GM23338 (cell line): ENCODE measurements around the gene ANKRD23. TPM values are rescaled to one million over a fixed set of nuclear protein-coding genes. Genes with fewer than 3 reads are reported as not detected.
"Not testable (repeated sequence)": the region's sequence is repeated elsewhere in the genome, so short reads cannot be mapped to it uniquely, and the experiment has no call there.

Experiments used
- ATAC-seq: fragments of 200-7000 bp; cut with Tn5 transposase; 3 replicates; pipeline ENCODE4 v1.9.1; 2020
- DNase-seq: peaks from one replicate; pipeline ENCODE4 v3.0.0-alpha.2; 2015; ENCODE audit warnings: low spot score
- H2AFZ ChIP-seq: fragments of 200-600 bp; sonication (generic); 2 replicates; pipeline ENCODE4 v1.8.0; 2016; ENCODE audit warnings: antibody characterized with exemption, mild to moderate bottlenecking, moderate library complexity
- H3F3A ChIP-seq: fragments of 200-600 bp; sonication (generic); replicated peaks from 2 replicates; pipeline ENCODE4 v1.8.0; 2017; ENCODE audit warnings: antibody characterized with exemption, mixed run types, low read depth
- H3K27ac ChIP-seq: fragments of 200-600 bp; sonication (generic); 2 replicates; pipeline ENCODE4 v1.6.1; 2016; ENCODE audit warnings: low read depth
- H3K27me3 ChIP-seq: fragments of 200-600 bp; sonication (generic); 2 replicates; pipeline ENCODE4 v1.8.0; 2016; ENCODE audit warnings: mild to moderate bottlenecking, mixed run types, moderate library complexity; ENCODE audit not compliant: insufficient read depth
- H3K36me3 ChIP-seq: fragments of 200-600 bp; sonication (generic); 2 replicates; pipeline ENCODE4 v1.8.0; 2016; ENCODE audit warnings: mild to moderate bottlenecking; ENCODE audit not compliant: insufficient read depth
- H3K4me1 ChIP-seq: fragments of 200-600 bp; sonication (generic); 2 replicates; pipeline ENCODE4 v1.8.0; 2016; ENCODE audit warnings: mild to moderate bottlenecking, moderate library complexity; ENCODE audit not compliant: insufficient read depth
- H3K4me2 ChIP-seq: fragments of 200-600 bp; sonication (generic); 2 replicates; pipeline ENCODE4 v1.7.1; 2017; ENCODE audit warnings: mixed run types
- H3K4me3 ChIP-seq: fragments of 200-600 bp; sonication (generic); 2 replicates; pipeline ENCODE4 v1.6.1; 2016; ENCODE audit warnings: mixed run types
- H3K79me2 ChIP-seq: fragments of 200-600 bp; sonication (generic); replicated peaks from 2 replicates; pipeline ENCODE4 v1.8.0; 2017; ENCODE audit warnings: mild to moderate bottlenecking; ENCODE audit not compliant: insufficient read depth
- H3K9me2 ChIP-seq: fragments of 200-600 bp; sonication (generic); 2 replicates; pipeline ENCODE4 v1.8.0; 2017; ENCODE audit not compliant: insufficient read depth
- H4K20me1 ChIP-seq: fragments of 200-600 bp; sonication (generic); replicated peaks from 2 replicates; pipeline ENCODE4 v1.8.0; 2017; ENCODE audit warnings: mild to moderate bottlenecking; ENCODE audit not compliant: insufficient read depth
- H3K27ac Mint-ChIP-seq: 2 replicates; pipeline ENCODE4 v1.8.0; 2020; ENCODE audit warnings: inconsistent platforms, mild to moderate bottlenecking, moderate library complexity, mixed read lengths
- H3K27me3 Mint-ChIP-seq: 3 replicates; pipeline ENCODE4 v1.8.0; 2022; ENCODE audit warnings: low read depth, mild to moderate bottlenecking, moderate library complexity, mixed read lengths, inconsistent platforms; ENCODE audit not compliant: insufficient read depth, poor library complexity
- H3K36me3 Mint-ChIP-seq: 3 replicates; pipeline ENCODE4 v1.8.0; 2021; ENCODE audit warnings: low read depth, mild to moderate bottlenecking, inconsistent platforms, moderate library complexity, mixed read lengths
- H3K4me1 Mint-ChIP-seq: 3 replicates; pipeline ENCODE4 v1.8.0; 2020; ENCODE audit warnings: mild to moderate bottlenecking, inconsistent platforms, mixed read lengths
- H3K4me3 Mint-ChIP-seq: 3 replicates; pipeline ENCODE4 v1.8.0; 2021; ENCODE audit warnings: moderate library complexity, mild to moderate bottlenecking, inconsistent platforms, mixed read lengths
- H3K9me3 Mint-ChIP-seq: 3 replicates; pipeline ENCODE4 v1.8.0; 2020; ENCODE audit warnings: moderate library complexity, mild to moderate bottlenecking, inconsistent platforms, mixed read lengths
- CREB1 ChIP-seq: fragments of 250-450 bp; sonication (Bioruptor Pico); IDR thresholded peaks from 2 replicates; pipeline ENCODE4 v1.5.0; 2020; ENCODE audit warnings: low read depth, mild to moderate bottlenecking, moderate library complexity
- CTCF ChIP-seq, 2 experiments: fragments of 200-600 bp in 1 of 2; sonication (generic) in 1 of 2; conservative IDR thresholded peaks; 2 replicates each; pipeline versions ENCODE4 v1.5.1 to v1.6.1; 2016 to 2017; ENCODE audit warnings: antibody characterized with exemption in 2 of 2, low read depth in 2 of 2, mild to moderate bottlenecking in 2 of 2, moderate library complexity in 1 of 2
- ETS1 ChIP-seq: IDR thresholded peaks from 2 replicates; pipeline ENCODE4 v1.6.1; 2016; ENCODE audit warnings: antibody characterized with exemption
- EZH2 ChIP-seq: fragments of 200-600 bp; sonication (generic); IDR thresholded peaks from one replicate; pipeline ENCODE4 v1.8.0; 2017; ENCODE audit warnings: antibody characterized with exemption, mild to moderate bottlenecking, low read depth; ENCODE audit not compliant: unreplicated experiment
- EZH2phosphoT487 ChIP-seq: fragments of 200-600 bp; sonication (generic); IDR thresholded peaks from one replicate; pipeline ENCODE4 v1.8.1; 2018; ENCODE audit warnings: antibody characterized with exemption; ENCODE audit not compliant: unreplicated experiment
- JUNB ChIP-seq: IDR thresholded peaks from one replicate; pipeline ENCODE4 v1.6.1; 2016; ENCODE audit warnings: antibody characterized with exemption; ENCODE audit not compliant: unreplicated experiment
- NANOG ChIP-seq: IDR thresholded peaks from 2 replicates; pipeline ENCODE4 v1.6.1; 2016; ENCODE audit warnings: antibody characterized with exemption, borderline replicate concordance
- REST ChIP-seq: IDR thresholded peaks from one replicate; pipeline ENCODE4 v1.6.1; 2018; ENCODE audit warnings: antibody characterized with exemption; ENCODE audit not compliant: unreplicated experiment
- STAT1 ChIP-seq: IDR thresholded peaks from one replicate; pipeline ENCODE4 v1.6.1; 2016; ENCODE audit warnings: antibody characterized with exemption; ENCODE audit not compliant: unreplicated experiment
- ZNF114 ChIP-seq: fragments of 250-450 bp; sonication (Bioruptor Pico); IDR thresholded peaks from 2 replicates; pipeline ENCODE4 v1.5.0; 2020; ENCODE audit warnings: mild to moderate bottlenecking, moderate library complexity
- polyA plus RNA-seq: library from polyadenylated mRNA; unstranded; fragments of >200 nt; fragmentation: Nextera tagmentation; extraction: Ambion mirVana; gene quantifications from 2 replicates; pipeline ENCODE4 v1.2.1, GENCODE V29; 2016
- total RNA-seq: library from RNA; depleted of rRNA; stranded (reverse); fragments of >200 nt; shearing (Covaris generic); gene quantifications from 2 replicates; pipeline ENCODE4 v1.2.3, GENCODE V29; 2014

Gene ANKRD23
- total and polyA plus RNA-seq, 2 experiments from 2014 or later = 4.0 to 5.0 TPM

GRCh38 chr2:96890726-96891385, 47.0 kb upstream of the ANKRD23 start (continued):
- TF ChIP-seq ETS1 = no peak
- no peak for TF ChIP-seq REST
- TF ChIP-seq CTCF (conservative IDR thresholded peaks at IDR 0.05; ENCODE audit: low read depth in 2 of 2) = no peak
- no peak for TF ChIP-seq JUNB
- TF ChIP-seq NANOG = no peak
- no peak for TF ChIP-seq ZNF114 (CRISPR knock-in tag)
- TF ChIP-seq STAT1 = no peak
- TF ChIP-seq EZH2phosphoT487 = no peak

- H3K36me3 Mint-ChIP-seq = no peaks in the 10 kb centered on the region
- H3K79me2 ChIP-seq = no peaks in the 10 kb centered on the region
- H3K9me2 ChIP-seq = no peaks in the 10 kb centered on the region
- H2AFZ ChIP-seq = no peak overlapping the region
- no peak overlapping the region for H3K4me2 ChIP-seq
- H3K36me3 ChIP-seq = no peaks in the 10 kb centered on the region
- ATAC-seq (no peak), DNase-seq (no peak)
- peaks cover 34% of the 10 kb centered on the region for H3K4me1 Mint-ChIP-seq
- no peak for TF ChIP-seq EZH2phosphoT487
- no peak for TF ChIP-seq STAT1
- TF ChIP-seq EZH2 = no peak
- TF ChIP-seq CTCF (conservative IDR thresholded peaks at IDR 0.05; ENCODE audit: low read depth in 2 of 2) = no peak
- TF ChIP-seq CREB1 = no peak
- peaks cover 17% of the 10 kb centered on the region for H3K27me3 Mint-ChIP-seq
- H3K27me3 ChIP-seq = no peaks in the 10 kb centered on the region
- H3K4me3 Mint-ChIP-seq = no peak overlapping the region
- H4K20me1 ChIP-seq = no peaks in the 10 kb centered on the region
- H3K4me3 ChIP-seq = no peak overlapping the region
- no peak overlapping the region for H3K27ac Mint-ChIP-seq
- no peaks in the 10 kb centered on the region for H3K9me3 Mint-ChIP-seq
- no peaks in the 10 kb centered on the region for H3F3A ChIP-seq
- peaks cover 4% of the 10 kb centered on the region for H3K4me1 ChIP-seq
- H3K27ac ChIP-seq = no peak overlapping the region
These were observed 46.4 kb upstream of the ANKRD23 start for GRCh38 chr2:96890252-96890651.

GRCh38 chr2:96889502-96889901, 45.7 kb upstream of the ANKRD23 start:
- Mint-ChIP-seq H3K27me3 (peaks cover 15% of the 10 kb centered on the region), H3K4me1 (peaks cover 32% of the 10 kb centered on the region)
- H3K4me1 ChIP-seq, H3K4me3 ChIP-seq, H3K4me3 Mint-ChIP-seq, H3K9me3 Mint-ChIP-seq, H3F3A ChIP-seq, H3K9me2 ChIP-seq, H3K27ac Mint-ChIP-seq, H3K36me3 ChIP-seq, H3K36me3 Mint-ChIP-seq, H4K20me1 ChIP-seq, H3K79me2 ChIP-seq, H2AFZ ChIP-seq, DNase-seq, H3K27me3 ChIP-seq, H3K4me2 ChIP-seq, H3K27ac ChIP-seq, ATAC-seq: not testable (repeated sequence)
